ENCODE data around the gene SLC39A3.

The SLC39A3 gene

DNA sequence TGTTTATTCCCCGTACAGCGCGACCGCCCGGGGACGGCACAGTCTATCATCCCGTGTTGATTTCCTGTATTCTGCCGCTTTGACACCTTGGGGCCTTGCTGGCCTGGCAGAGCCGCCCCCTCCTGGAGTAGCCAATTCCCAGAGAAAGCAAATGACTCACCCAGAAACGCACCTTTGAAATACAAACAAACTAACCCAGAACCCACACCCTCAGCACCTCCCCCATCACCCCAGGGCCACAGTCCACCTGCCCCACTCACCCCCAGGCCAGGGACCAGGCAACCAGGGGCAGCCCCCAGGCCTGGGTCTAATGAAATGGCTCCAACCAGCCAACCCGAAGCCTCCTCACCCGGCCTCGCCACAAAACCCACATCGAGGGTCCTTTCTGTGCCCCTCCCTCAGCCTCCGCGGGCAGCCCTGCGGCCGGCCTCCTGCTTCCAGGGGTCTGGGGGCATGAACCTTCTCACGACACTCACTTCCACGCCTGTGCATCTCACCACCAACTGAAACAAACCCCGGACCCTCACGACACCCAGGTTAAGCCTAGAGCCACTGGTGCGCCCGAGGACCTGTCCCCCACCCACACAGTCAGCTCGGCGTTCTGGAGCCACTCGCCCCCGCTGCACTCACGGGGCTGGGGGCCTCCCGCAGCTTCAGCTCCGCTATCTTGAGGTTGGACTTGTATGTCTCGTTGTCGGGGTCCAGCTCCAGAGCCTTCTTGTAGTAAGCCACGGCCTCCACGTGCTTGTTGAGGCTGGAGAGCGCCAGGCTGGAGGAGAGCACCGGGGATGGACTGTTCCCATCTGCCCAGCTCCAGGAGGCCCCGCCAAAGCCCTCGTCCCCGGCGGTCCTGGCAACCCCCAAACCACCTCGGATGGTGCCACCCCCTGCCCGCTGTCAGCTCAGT, 22.3 kb upstream of the SLC39A3 start:
- H3K4me3 ChIP-seq (ENCODE audit: low read length): no peak overlapping the region
- TF ChIP-seq ZNF274 (IDR thresholded peaks at IDR 0.05; ENCODE audit: low read depth, low read length): no peak

DNA sequence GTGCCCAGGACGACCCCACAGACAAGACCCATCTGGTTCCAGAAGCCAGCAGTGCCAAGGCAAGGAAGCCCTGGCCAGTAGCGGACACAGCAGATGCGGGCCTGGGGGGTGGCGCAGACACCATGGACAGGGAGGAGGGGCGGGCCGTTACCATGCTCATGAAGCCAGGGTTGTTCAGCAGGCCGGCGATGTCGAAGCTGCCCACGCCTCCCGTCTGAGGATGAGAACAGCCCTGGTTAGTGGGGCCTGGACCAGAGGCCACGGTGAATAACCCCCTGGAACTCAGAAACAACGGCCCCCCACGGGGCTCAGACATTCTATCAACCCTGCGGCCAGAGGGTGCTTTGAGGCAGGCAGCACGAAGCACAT, 21.5 kb upstream of the SLC39A3 start:
- TF ChIP-seq ZNF274 (IDR thresholded peaks at IDR 0.05; ENCODE audit: low read depth, low read length): no peak
- no peak overlapping the region for H3K4me3 ChIP-seq (ENCODE audit: low read length)

DNA sequence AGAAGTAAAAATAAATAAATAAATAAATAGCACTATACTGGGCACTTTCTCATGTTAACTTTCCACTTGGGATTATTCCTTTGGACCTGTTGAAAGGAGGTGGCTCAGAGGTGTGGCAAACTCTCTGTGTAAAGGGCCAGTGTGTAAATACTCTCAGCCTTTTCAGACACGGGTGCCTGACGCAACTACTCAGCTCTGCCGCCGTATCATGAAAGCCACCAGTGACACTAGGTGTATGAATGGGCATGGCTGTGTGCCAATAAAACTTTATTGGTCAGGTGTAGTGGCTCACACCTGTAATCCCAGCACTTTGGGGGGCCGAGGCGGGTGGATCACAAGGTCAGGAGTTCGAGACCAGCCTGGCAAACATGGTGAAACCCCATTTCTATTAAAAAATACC, 20.1 kb upstream of the SLC39A3 start:
- no peak overlapping the region for H3K4me3 ChIP-seq (ENCODE audit: low read length)
- TF ChIP-seq ZNF274 (IDR thresholded peaks at IDR 0.05; ENCODE audit: low read depth, low read length): no peak

DNA sequence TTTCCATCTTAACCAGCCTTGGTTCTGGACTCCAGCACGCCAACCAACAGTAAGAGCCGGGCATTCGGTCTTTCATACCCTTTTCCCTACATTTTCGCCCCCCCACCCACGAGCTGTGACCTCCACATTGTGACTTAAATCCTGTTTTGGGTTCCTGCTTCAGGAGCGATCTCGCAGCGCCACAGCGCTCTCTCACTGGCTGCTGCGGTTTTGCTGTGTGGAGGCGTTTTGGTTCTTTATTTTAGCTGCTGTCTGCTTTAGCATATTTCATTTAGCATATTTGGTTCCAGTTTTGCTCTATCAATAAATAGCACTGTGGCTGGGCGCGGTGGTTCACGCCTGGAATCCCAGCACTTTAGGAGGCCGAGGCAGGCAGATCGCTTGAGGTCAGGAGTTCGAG, 19.5 kb upstream of the SLC39A3 start:
- no peak overlapping the region for H3K4me3 ChIP-seq (ENCODE audit: low read length)
- no peak for TF ChIP-seq ZNF274 (IDR thresholded peaks at IDR 0.05; ENCODE audit: low read depth, low read length)

DNA sequence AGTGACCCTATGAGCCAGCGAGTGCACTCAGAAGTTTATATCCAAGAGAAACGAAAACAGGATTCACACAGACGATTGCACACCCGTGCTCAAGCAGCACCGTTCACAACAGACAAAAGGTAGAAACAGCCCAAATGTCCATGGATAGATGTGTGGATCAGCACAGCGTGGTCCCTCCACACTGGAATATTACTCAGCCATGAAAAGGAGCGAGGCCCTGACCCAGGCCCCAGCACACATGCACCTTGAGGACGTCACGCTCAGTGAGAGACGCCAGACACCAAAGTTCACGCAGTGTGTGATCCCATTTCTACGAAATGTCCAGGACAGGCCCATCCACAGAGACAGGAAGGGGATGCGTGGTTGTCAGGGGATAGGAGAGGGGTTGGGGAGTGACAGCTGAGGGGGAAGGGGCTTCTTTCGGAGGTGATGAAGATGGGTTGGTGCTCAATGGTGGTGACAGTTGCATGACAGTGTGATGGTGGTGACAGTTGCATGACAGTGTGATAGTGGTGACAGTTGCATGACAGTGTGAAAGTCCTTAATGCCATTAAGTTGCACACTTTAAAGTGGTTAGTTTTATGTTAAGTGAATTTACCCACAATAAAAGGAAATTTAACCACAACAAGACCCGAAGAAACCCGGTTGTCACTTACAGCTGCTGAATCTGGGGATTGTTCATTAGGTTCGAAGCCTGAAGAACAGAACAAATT, 18.9 kb upstream of the SLC39A3 start:
- no peak overlapping the region for H3K4me3 ChIP-seq (ENCODE audit: low read length)
- no peak for TF ChIP-seq ZNF274 (IDR thresholded peaks at IDR 0.05; ENCODE audit: low read depth, low read length)

DNA sequence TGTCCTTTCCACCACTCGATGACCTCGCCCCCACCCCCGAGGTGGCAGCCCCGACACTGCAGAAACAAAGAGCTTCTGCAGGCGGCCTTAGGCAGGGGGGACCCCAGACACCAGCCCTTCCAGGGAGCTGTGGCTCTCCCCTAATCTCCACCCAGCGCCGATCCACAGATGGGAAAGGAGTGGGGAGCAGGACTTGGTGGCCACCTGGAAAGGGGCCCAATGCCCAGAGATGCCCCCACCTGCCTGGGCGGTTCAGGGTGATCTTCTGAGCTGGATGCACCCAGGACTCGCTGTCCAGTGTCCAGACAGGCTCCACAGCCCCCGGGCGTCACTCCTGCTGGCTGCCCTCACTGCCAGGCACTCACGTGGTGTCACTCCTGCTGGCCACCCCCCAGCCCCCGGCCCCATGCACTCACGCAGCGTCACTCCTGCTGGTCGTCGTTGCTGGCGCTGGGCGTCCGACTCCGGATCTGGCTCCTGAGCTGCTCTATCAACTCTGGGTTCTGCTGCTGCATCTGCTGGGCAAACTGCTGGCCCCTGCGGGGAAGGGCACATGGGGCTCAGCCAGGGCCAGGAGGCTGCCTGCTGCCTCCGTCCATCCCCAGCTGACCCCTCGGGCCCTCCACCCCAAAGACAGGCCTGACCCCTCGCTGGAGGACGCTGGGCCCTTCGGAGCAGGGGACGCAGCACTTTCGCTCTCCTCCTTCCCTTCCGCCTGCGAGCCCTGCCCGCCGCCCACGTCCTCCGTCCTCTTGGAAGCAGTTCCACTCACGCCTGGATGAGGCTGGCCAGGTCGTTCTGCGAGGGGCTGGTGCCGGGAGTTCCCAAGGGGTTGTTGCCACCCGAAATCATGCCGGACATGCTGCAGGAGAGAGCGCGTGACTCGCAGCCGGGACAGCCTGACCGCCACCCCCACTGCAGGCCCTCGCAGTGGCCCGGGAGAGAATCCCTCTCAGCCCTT, 17.4 kb upstream of the SLC39A3 start:
- TF ChIP-seq ZNF274 (IDR thresholded peaks at IDR 0.05; ENCODE audit: low read depth, low read length): no peak
- H3K4me3 ChIP-seq (ENCODE audit: low read length): no peak overlapping the region

DNA sequence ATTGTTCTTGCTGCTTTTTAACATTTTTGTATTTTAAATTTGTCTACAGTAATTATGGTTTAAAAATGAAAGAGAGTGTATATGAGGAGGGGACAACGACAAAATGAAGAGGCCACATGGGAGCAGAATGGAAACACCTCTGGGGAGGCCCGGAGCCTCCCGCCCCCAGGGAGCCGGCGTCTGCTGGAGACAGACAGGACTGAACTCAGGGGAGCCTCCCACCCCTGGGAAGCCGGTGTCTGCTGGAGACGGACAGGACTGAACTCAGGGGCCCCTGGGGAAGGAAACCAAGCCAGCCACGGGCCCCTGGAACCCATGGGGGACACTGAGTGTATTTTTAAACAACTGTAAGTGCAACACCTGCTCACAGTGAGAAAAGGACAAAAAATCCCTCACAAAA, 16.7 kb upstream of the SLC39A3 start:
- H3K4me3 ChIP-seq (ENCODE audit: low read length): no peak overlapping the region
- no peak for TF ChIP-seq ZNF274 (IDR thresholded peaks at IDR 0.05; ENCODE audit: low read depth, low read length)

DNA sequence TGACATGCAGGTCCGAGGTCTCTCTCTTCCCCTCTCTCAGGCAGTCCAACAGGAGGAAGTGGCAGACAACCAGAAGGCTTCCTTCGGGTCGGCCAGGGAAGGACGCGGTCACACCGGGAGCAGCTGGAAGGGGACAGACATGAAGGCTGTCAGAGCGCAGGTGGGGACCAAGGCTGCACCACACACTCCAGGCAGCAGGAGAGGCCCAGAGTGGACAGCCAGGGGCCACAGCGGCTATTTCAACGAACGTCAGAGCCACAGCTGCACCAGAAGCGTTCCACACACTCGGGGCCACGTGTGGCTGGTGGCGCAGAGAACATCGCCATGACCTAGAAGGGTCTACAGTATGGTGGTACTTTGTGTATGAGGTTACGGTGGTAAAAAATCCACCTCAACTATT, 16.0 kb upstream of the SLC39A3 start:
- H3K4me3 ChIP-seq (ENCODE audit: low read length): no peak overlapping the region
- no peak for TF ChIP-seq ZNF274 (IDR thresholded peaks at IDR 0.05; ENCODE audit: low read depth, low read length)

DNA sequence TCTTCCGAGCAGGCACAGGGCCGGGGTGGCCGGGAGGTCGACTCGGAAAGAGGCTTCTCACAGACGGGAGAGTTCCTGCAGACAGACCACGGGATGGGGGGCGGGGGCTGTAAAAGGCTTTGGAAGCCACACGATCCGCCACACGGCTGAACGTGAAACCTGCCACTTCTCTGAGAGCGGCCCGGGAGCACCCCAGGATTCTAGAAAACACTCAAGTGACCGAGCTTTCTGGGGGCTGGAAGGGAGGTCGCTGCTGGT, 15.6 kb upstream of the SLC39A3 start:
- H3K4me3 ChIP-seq (ENCODE audit: low read length): no peak overlapping the region
- no peak for TF ChIP-seq ZNF274 (IDR thresholded peaks at IDR 0.05; ENCODE audit: low read depth, low read length)

DNA sequence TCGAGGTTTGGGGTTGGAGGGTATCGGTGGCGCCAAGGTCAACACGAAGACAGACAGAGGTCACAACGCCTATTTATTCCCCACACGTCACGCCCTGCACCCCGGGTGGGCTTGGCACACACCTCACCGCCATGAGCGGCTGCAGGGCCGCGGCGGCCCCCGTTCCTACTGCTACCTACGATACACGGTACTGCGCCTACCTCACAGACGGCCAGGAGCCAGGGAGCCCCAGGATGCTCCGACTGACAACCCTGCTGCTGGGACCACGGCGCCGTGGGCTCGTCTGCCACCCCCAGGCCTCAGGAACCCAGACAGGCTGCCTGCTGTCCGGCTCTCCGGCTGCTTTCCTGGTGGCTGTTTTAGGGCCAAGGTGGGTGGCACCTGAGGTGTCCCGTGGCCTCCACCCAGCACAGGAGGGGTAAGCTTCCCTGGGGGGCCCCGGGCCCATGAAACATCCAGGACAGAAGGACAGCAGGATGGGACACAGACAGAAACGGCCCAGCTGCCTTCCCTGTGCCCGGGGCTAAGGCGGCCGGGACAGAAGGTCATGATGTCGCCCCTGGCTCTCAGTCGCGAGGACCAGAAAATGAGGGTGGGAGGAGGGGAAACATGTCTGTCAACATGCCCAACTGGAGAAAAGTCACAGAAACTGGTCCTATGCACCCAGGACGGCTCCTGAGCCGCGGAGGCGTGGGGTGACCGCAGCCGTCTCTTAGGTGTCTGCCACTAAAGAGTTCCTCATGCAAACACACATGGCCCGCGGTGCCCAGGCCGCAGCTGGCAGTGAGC, 15.0 kb upstream of the SLC39A3 start:
- no peak for TF ChIP-seq ZNF274 (IDR thresholded peaks at IDR 0.05; ENCODE audit: low read depth, low read length)
- no peak overlapping the region for H3K4me3 ChIP-seq (ENCODE audit: low read length)

DNA sequence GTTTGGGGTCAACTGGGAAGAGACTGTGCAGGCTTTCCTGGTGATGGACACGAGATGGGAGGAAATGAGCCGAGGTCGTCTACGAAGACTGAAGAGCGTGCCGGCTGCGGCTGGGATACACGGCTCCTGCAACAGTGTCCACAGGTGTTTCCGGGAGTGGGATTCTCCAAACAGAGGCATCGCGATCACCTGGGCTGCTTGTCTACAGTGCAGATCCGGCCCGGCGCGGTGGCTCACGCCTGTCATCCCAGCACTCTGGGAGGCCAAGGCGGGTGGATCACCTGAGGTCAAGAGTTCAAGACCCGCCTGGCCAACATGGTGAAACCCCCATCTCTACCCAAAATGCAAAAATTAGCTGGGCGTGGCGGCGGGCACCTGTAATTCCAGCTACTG, 11.6 kb upstream of the SLC39A3 start:
- no peak for TF ChIP-seq ZNF274 (IDR thresholded peaks at IDR 0.05; ENCODE audit: low read depth, low read length)
- H3K4me3 ChIP-seq (ENCODE audit: low read length): no peak overlapping the region

DNA sequence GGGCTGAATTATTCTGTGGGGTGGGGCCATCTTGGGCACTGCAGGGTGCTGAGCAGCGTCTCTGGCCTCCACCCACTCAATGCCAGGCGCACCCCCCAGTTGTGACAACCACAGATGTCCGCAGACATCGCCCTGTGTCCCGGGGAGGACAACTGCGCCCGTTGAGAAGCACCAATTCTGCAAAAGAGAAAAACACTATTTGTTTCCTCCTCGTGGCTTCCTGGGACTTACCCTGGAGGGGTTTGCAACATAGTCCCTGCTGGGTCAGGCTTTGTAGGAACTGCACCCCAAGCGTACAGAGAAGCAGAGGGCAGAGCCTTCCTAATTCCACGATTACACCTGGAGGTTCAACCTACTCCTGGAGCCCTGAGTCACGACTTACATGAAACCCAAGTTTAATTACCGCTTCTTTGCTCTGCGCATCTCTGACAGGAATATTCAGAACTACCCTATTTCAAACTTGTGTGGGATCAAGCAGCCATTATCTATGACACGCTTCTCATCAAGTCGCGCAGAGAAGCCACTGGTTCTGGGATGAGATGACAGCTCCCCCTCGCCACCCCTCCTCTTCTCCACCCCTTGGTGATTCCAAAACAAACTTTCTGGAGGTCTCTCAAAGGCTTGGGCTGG, 11.1 kb upstream of the SLC39A3 start:
- no peak for TF ChIP-seq ZNF274 (IDR thresholded peaks at IDR 0.05; ENCODE audit: low read depth, low read length)
- H3K4me3 ChIP-seq (ENCODE audit: low read length): no peak overlapping the region

DNA sequence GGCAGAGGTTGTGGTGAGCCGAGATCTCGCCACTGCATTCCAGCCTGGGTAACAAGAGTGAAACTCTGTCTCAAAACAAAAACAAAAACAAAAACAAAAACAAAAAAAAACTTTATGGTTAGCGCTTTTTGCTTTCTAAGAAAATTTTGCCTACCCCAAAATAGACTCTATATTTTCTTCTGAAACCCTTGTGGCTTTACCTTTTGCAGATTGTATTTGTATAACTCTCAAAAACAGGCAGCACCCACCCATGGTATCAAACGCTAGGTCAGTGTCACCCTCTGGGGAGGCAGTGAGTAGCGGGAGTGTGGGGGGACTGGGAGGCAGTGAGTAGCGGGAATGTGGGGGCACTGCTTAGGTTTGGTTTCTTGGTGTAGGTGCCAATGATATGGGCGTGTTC, 7.5 kb upstream of the SLC39A3 start:
- TF ChIP-seq ZNF274 (IDR thresholded peaks at IDR 0.05; ENCODE audit: low read depth, low read length): no peak
- no peak overlapping the region; the same call in 1 of the 2 replicates for H3K4me3 ChIP-seq (ENCODE audit: low read length)
